ENCODE data around the gene SCN1B. TPM values are rescaled to one million over a fixed set of nuclear protein-coding genes. Genes with fewer than 3 reads are reported as not detected.

Gene SCN1B
- polyA plus RNA-seq, 1 donor from 2014 or later: 1.5 TPM

DNA sequence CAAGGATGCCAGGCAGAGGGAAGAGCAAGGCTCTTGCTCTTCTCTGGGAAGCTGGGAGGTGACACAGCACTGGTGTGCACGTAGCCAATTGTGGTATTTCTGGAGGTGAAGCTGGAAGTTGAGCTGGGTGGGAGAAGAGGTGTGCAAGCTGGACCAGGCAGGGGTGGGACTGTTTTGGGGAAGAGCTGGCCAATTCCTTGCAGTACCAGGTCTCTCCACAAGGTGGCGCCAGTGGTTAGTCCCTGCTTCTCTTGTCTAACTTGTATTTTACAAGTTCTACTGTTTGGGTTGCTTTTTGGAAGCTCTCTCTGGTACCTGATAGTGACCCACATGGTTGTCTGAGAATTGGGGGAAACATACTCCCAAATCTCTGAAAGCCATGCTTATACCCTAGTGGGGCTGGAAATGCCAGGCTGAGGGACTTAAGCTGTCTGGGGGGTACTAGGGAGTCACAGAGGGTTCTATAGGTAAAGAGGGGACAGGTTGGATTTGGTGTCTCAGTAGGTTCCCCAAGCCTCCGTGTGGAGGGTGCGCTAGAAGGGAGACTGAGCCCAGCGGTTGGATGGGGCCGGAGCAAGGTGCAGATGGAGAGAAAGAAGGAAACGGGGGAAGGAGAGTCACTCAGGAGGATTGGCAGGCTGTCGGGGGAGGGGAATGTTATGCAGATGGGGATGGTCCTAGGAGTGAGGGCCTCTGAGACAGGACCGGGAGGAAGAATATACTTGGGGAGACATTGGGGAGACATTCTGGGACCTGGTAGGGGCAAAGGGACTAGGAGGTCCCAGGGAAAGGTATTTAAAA is 14.2 kb downstream of the SCN1B start:
- no peaks in the 10 kb centered on the region for H3K79me2 ChIP-seq (replicated peaks; ENCODE audit: insufficient read depth, low read length)
- H3K27me3 ChIP-seq (ENCODE audit: insufficient read depth, low read depth, low read length): no peaks in the 10 kb centered on the region
- H3K27ac ChIP-seq (ENCODE audit: low read length): no peak overlapping the region
- H3K9me2 ChIP-seq (ENCODE audit: insufficient read depth, low read length): no peaks in the 10 kb centered on the region
- H3K36me3 ChIP-seq (ENCODE audit: insufficient read depth, low read length): no peaks in the 10 kb centered on the region
- H3K4me2 ChIP-seq (ENCODE audit: low read length): no peak overlapping the region
- no peak overlapping the region for H3K9ac ChIP-seq (ENCODE audit: low read length)
- H3F3A ChIP-seq (ENCODE audit: insufficient read depth, low read length, poor library complexity, severe bottlenecking): no peaks in the 10 kb centered on the region
- H3K9me3 ChIP-seq (ENCODE audit: low read length): no peaks in the 10 kb centered on the region
- TF ChIP-seq SMC3 (conservative IDR thresholded peaks at IDR 0.05; ENCODE audit: poor library complexity): peak; percentile 69
- no peak for TF ChIP-seq POLR2AphosphoS5 (IDR thresholded peaks at IDR 0.05)
- TF ChIP-seq MXI1 (conservative IDR thresholded peaks at IDR 0.05; ENCODE audit: poor library complexity, severe bottlenecking): no peak
- peak; percentile 62 for TF ChIP-seq RAD21 (conservative IDR thresholded peaks at IDR 0.05)
- TF ChIP-seq EZH2 (IDR thresholded peaks at IDR 0.05; ENCODE audit: borderline replicate concordance, insufficient read depth, low read length, poor library complexity, severe bottlenecking): no peak
- TF ChIP-seq, protein P1, sequence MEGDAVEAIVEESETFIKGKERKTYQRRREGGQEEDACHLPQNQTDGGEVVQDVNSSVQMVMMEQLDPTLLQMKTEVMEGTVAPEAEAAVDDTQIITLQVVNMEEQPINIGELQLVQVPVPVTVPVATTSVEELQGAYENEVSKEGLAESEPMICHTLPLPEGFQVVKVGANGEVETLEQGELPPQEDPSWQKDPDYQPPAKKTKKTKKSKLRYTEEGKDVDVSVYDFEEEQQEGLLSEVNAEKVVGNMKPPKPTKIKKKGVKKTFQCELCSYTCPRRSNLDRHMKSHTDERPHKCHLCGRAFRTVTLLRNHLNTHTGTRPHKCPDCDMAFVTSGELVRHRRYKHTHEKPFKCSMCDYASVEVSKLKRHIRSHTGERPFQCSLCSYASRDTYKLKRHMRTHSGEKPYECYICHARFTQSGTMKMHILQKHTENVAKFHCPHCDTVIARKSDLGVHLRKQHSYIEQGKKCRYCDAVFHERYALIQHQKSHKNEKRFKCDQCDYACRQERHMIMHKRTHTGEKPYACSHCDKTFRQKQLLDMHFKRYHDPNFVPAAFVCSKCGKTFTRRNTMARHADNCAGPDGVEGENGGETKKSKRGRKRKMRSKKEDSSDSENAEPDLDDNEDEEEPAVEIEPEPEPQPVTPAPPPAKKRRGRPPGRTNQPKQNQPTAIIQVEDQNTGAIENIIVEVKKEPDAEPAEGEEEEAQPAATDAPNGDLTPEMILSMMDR (IDR thresholded peaks at IDR 0.05; ENCODE audit: poor library complexity, severe bottlenecking): peak; percentile 84
- no peak for TF ChIP-seq TAF1 (IDR thresholded peaks at IDR 0.05; ENCODE audit: low read depth)
- TF ChIP-seq, protein P2, sequence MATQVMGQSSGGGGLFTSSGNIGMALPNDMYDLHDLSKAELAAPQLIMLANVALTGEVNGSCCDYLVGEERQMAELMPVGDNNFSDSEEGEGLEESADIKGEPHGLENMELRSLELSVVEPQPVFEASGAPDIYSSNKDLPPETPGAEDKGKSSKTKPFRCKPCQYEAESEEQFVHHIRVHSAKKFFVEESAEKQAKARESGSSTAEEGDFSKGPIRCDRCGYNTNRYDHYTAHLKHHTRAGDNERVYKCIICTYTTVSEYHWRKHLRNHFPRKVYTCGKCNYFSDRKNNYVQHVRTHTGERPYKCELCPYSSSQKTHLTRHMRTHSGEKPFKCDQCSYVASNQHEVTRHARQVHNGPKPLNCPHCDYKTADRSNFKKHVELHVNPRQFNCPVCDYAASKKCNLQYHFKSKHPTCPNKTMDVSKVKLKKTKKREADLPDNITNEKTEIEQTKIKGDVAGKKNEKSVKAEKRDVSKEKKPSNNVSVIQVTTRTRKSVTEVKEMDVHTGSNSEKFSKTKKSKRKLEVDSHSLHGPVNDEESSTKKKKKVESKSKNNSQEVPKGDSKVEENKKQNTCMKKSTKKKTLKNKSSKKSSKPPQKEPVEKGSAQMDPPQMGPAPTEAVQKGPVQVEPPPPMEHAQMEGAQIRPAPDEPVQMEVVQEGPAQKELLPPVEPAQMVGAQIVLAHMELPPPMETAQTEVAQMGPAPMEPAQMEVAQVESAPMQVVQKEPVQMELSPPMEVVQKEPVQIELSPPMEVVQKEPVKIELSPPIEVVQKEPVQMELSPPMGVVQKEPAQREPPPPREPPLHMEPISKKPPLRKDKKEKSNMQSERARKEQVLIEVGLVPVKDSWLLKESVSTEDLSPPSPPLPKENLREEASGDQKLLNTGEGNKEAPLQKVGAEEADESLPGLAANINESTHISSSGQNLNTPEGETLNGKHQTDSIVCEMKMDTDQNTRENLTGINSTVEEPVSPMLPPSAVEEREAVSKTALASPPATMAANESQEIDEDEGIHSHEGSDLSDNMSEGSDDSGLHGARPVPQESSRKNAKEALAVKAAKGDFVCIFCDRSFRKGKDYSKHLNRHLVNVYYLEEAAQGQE (IDR thresholded peaks at IDR 0.05; ENCODE audit: borderline replicate concordance): no peak
- TF ChIP-seq EP300 (conservative IDR thresholded peaks at IDR 0.05; ENCODE audit: poor library complexity, severe bottlenecking): no peak
- H3K4me3 ChIP-seq (ENCODE audit: low read length): no peak overlapping the region
- H2AFZ ChIP-seq (ENCODE audit: low read depth, low read length): no peak overlapping the region
- H4K20me1 ChIP-seq (ENCODE audit: insufficient read depth): no peaks in the 10 kb centered on the region

DNA sequence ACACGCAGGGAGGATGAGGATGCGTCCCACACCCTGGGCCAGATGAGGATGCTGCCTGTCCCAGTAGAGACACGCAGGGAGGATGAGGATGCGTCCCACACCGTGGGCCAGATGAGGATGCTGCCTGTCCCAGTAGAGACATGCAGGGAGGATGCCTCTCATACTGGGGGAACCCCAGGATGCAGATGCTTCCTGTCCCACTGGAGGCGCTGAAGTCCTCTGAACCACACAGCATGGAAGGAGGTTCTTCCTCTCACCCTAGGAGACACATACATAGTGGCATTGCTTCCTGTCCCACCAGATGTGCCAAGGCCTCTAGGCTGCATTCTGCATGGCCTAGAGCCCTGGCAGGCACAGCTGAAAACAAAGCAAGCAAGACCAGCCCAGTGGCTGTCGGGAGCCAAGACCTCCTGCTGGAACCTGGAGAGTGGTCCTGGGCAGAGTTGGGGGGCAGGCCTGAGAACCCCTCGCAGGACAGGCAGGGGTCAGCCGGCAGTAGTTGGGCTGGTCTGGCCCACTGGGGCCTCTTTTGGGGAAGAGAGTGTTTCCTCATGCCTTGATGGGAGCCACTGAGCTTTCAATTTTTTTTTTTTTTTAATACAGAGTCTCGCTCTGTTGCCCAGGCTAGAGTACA is 15.5 kb downstream of the SCN1B start:
- Histone ChIP-seq H4K20me1 (ENCODE audit: insufficient read depth) (no peaks in the 10 kb centered on the region), H3K79me2 (replicated peaks; ENCODE audit: insufficient read depth, low read length) (no peaks in the 10 kb centered on the region), H3K27ac (ENCODE audit: low read length) (no peak overlapping the region), H3K9me2 (ENCODE audit: insufficient read depth, low read length) (no peaks in the 10 kb centered on the region), H3K9ac (ENCODE audit: low read length) (no peak overlapping the region), H3K27me3 (ENCODE audit: insufficient read depth, low read depth, low read length) (no peaks in the 10 kb centered on the region), H3K4me2 (ENCODE audit: low read length) (no peak overlapping the region), H2AFZ (ENCODE audit: low read depth, low read length) (no peak overlapping the region), H3K4me3 (ENCODE audit: low read length) (no peak overlapping the region), H3F3A (ENCODE audit: insufficient read depth, low read length, poor library complexity, severe bottlenecking) (no peaks in the 10 kb centered on the region), H3K36me3 (ENCODE audit: insufficient read depth, low read length) (no peaks in the 10 kb centered on the region), H3K9me3 (ENCODE audit: low read length) (no peaks in the 10 kb centered on the region)
- TF ChIP-seq, protein P1 (IDR thresholded peaks at IDR 0.05; ENCODE audit: poor library complexity, severe bottlenecking): no peak
- TF ChIP-seq POLR2AphosphoS5 (IDR thresholded peaks at IDR 0.05) (no peak), TAF1 (IDR thresholded peaks at IDR 0.05; ENCODE audit: low read depth) (no peak), RAD21 (conservative IDR thresholded peaks at IDR 0.05) (no peak), MXI1 (conservative IDR thresholded peaks at IDR 0.05; ENCODE audit: poor library complexity, severe bottlenecking) (no peak), SMC3 (conservative IDR thresholded peaks at IDR 0.05; ENCODE audit: poor library complexity) (no peak), EZH2 (IDR thresholded peaks at IDR 0.05; ENCODE audit: borderline replicate concordance, insufficient read depth, low read length, poor library complexity, severe bottlenecking) (no peak), EP300 (conservative IDR thresholded peaks at IDR 0.05; ENCODE audit: poor library complexity, severe bottlenecking) (no peak)
- TF ChIP-seq, protein P2 (IDR thresholded peaks at IDR 0.05; ENCODE audit: borderline replicate concordance): no peak

Measured in neural cell (in vitro differentiated cells).